Ectodermal cell (in vitro differentiated cells): ENCODE measurements around the gene LIMS1.
"Not testable (repeated sequence)": the region's sequence is repeated elsewhere in the genome, so short reads cannot be mapped to it uniquely, and the experiment has no call there.

ENCODE experiments used
- H3K27ac ChIP-seq: 2 replicates; pipeline ENCODE4 v1.7.0; 2013; ENCODE audit warnings: mild to moderate bottlenecking, low read depth, low read length; ENCODE audit not compliant: insufficient read depth, poor library complexity, severe bottlenecking
- H3K27me3 ChIP-seq: 2 replicates; pipeline ENCODE4 v1.7.0; 2013; ENCODE audit warnings: mild to moderate bottlenecking, low read length; ENCODE audit not compliant: insufficient read depth, control insufficient read depth, poor library complexity, severe bottlenecking
- H3K36me3 ChIP-seq: one replicate; pipeline ENCODE4 v1.7.0; 2013; ENCODE audit warnings: low read length; ENCODE audit not compliant: control insufficient read depth, insufficient read depth
- H3K4me1 ChIP-seq: one replicate; pipeline ENCODE4 v1.7.0; 2013; ENCODE audit warnings: low read length; ENCODE audit not compliant: control insufficient read depth, insufficient read depth
- H3K4me3 ChIP-seq: 2 replicates; pipeline ENCODE4 v1.7.0; 2013; ENCODE audit warnings: low read depth, low read length, control low read depth; ENCODE audit not compliant: insufficient read depth
- H3K9me3 ChIP-seq: 2 replicates; pipeline ENCODE4 v1.7.0; 2013; ENCODE audit warnings: mild to moderate bottlenecking, low read length, moderate library complexity; ENCODE audit not compliant: control insufficient read depth
- WGBS, 2 experiments: methylation state at CpG; one replicate each; pipeline ENCODE4 v1.1.7; 2013; ENCODE audit warnings: missing lambda C conversion rate in 2 of 2; 5-methylcytosine and 5-hydroxymethylcytosine counted together

LIMS1 gene

GRCh38 chr2:108655270-108655669 lies 121.0 kb downstream of the LIMS1 start:
- H3K4me1 ChIP-seq, H3K9me3 ChIP-seq, H3K4me3 ChIP-seq, H3K27me3 ChIP-seq, H3K36me3 ChIP-seq, H3K27ac ChIP-seq: not testable (repeated sequence)
- WGBS, 2 experiments, result no CpG with 5 or more reads among the region's 13 CpGs

- H3K27me3 ChIP-seq, H3K36me3 ChIP-seq, H3K4me1 ChIP-seq, H3K4me3 ChIP-seq, H3K9me3 ChIP-seq, H3K27ac ChIP-seq: not testable (repeated sequence)
Observed at GRCh38 chr2:108656282-108656681, 122.0 kb downstream of the LIMS1 start.

- not testable (repeated sequence) for H3K4me3 ChIP-seq, H3K27me3 ChIP-seq
Observed at GRCh38 chr2:108657517-108657916, 123.2 kb downstream of the LIMS1 start.

GRCh38 chr2:108658553-108658952 lies 124.3 kb downstream of the LIMS1 start:
- not testable (repeated sequence) for H3K4me3 ChIP-seq, H3K36me3 ChIP-seq, H3K9me3 ChIP-seq, H3K27ac ChIP-seq, H3K4me1 ChIP-seq, H3K27me3 ChIP-seq
- 96 to 100% methylated on average over 1 to 5 of the region's 7 CpGs for WGBS, 2 experiments

More at GRCh38 chr2:108657517-108657916, 123.2 kb downstream of the LIMS1 start:
- H3K27ac ChIP-seq, H3K36me3 ChIP-seq, H3K4me1 ChIP-seq, H3K9me3 ChIP-seq: not testable (repeated sequence)
- WGBS, 2 experiments, result 100% methylated on average over 2 of the region's 4 CpGs; no CpG with 5 or more reads in 1 of the 2 experiments

- H3K27ac ChIP-seq, H3K4me1 ChIP-seq, H3K27me3 ChIP-seq, H3K36me3 ChIP-seq, H3K9me3 ChIP-seq, H3K4me3 ChIP-seq: not testable (repeated sequence)
- 67 to 93% methylated on average over 3 to 4 of the region's 4 CpGs for WGBS, 2 experiments
Observed at GRCh38 chr2:108661493-108661892, 127.2 kb downstream of the LIMS1 start.

GRCh38 chr2:108662207-108662612 lies 127.9 kb downstream of the LIMS1 start:
- not testable (repeated sequence) for H3K27me3 ChIP-seq, H3K4me3 ChIP-seq, H3K9me3 ChIP-seq, H3K36me3 ChIP-seq, H3K27ac ChIP-seq, H3K4me1 ChIP-seq
- WGBS, 2 experiments, result 42 to 65% methylated on average over 5 of the region's 5 CpGs

GRCh38 chr2:108663346-108663745 lies 129.1 kb downstream of the LIMS1 start:
- H3K27me3 ChIP-seq, H3K4me3 ChIP-seq, H3K4me1 ChIP-seq, H3K9me3 ChIP-seq, H3K27ac ChIP-seq, H3K36me3 ChIP-seq: not testable (repeated sequence)
- WGBS, 2 experiments, result 100% methylated on average over 1 to 2 of the region's 2 CpGs

GRCh38 chr2:108664089-108664488 lies 129.8 kb downstream of the LIMS1 start:
- not testable (repeated sequence) for H3K27ac ChIP-seq, H3K9me3 ChIP-seq, H3K36me3 ChIP-seq, H3K4me1 ChIP-seq, H3K27me3 ChIP-seq, H3K4me3 ChIP-seq
- 92 to 95% methylated on average over 1 to 2 of the region's 3 CpGs for WGBS, 2 experiments

- 83 to 100% methylated on average over 1 of the region's 1 CpG for WGBS, 2 experiments
Observed at GRCh38 chr2:108664979-108665378, 130.7 kb downstream of the LIMS1 start.

GRCh38 chr2:108665975-108666374 lies 131.7 kb downstream of the LIMS1 start:
- WGBS, 2 experiments, result 90% methylated on average over 4 of the region's 4 CpGs
- not testable (repeated sequence) for H3K9me3 ChIP-seq, H3K4me1 ChIP-seq, H3K27ac ChIP-seq, H3K4me3 ChIP-seq, H3K36me3 ChIP-seq, H3K27me3 ChIP-seq

More at GRCh38 chr2:108664979-108665378, 130.7 kb downstream of the LIMS1 start:
- H3K4me1 ChIP-seq, H3K36me3 ChIP-seq, H3K27me3 ChIP-seq, H3K4me3 ChIP-seq, H3K9me3 ChIP-seq, H3K27ac ChIP-seq: not testable (repeated sequence)

GRCh38 chr2:108667140-108667539 lies 132.9 kb downstream of the LIMS1 start:
- H3K36me3 ChIP-seq, H3K9me3 ChIP-seq, H3K4me1 ChIP-seq, H3K4me3 ChIP-seq, H3K27ac ChIP-seq, H3K27me3 ChIP-seq: not testable (repeated sequence)
- 91 to 95% methylated on average over 2 of the region's 2 CpGs for WGBS, 2 experiments
